GM21619 (cell line): ENCODE results near the gene NRG2.

ENCODE experiments used
- ATAC-seq: cut with Tn5 transposase; IDR thresholded peaks from one replicate; pipeline ENCODE4 v1.9.1; 2021; ENCODE audit not compliant: unreplicated experiment

Gene NRG2

DNA sequence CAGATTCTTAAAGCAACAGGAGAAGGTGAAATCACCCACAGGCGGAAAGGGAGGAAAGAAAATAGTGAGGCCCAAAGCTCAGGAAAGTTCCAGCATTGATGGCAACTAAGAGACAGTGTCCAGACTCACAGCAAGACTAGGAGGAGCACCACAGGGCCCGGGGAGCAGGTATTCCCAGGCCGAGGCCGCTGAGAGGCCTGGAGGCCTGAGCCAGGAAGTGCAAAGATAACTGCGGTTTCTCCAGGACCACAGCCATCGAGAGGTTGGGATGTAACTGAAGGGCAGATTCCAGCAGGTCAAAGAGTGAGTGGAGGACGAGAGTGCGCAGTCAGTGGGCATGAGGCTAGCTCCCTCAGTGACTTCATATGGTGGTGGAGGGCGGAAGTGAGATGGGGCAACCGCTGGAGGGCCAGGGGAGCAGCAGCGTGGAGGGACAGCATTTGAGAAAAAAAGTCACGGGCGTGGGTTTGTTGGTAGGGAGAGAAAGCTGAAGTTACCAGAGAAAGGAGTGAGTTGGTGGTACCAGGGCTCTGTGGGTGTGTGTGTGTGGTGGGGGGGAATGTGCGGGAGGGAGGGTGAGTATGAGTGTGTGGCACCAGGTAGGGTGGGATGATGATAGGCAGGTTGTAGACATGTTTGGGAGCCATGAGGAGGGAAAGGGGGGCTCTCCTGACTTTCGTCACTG, 157.8 kb downstream of the NRG2 start:
- no peak for ATAC-seq

DNA sequence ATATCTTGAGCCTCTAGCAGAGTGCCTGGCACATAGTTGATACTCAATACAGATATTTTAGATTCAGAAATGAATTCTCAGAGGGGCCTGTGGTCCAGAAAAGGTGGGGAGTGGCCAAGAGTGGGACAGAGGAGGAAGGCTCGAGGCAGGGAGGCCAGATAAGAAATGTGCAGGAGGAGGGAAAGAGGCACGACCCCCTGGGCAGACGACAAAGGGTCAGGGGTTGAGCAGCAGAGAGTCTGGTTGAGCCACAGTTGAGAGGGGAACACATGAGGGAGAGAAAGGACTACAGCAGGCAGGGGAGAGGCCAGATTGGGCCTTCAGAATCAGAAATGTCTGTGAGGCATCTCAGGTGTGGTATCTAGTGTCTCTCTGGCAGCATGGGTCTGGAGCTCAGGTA, 158.4 kb downstream of the NRG2 start:
- ATAC-seq, result no peak

DNA sequence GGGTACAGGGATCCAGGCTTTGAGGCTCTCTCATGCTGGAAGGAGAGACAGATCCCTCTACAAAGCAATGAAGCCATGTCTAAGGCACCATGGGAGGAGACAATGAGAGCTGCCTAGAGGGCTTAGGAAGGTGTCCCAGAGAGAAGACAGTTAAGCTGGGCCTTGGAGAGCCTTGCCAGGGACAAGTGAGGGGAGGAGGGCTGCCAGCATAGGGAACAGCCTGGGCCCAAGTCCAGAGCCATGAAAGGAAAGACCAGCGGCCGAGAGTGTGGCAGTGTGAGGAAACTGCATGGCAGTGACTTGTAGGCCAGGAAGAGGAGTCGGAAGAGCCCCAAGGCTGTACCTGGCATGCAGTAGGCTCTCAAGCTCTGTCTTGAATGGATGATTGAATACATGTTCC, 159.0 kb downstream of the NRG2 start:
- no peak for ATAC-seq

DNA sequence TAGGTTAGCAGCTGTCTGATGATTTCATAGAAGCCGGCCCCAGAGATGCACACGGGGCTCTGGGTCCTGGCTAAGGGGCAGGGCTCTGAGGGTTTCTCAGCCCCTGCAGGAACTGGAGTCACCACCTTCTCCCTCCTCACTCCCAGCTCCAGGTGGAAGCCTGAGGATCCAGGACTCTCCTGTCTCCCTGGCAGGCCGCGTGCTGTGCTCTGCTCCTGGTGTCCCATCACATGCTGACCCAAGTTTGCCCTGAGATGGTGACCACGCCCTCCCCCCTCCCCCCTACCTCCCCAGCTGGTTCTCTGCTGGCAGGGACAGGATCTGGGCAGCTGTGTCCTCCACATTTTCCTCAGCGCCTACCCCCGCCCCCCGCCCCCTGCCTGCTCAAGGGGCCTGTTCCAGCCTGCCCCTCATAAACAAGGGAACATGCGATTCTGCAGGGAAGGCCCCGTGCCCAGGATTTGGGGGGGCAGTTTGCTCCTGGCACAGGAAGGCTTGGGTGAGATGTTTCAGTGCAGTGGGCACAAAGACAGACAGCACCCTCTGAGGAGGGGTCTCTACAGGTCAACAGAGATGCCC, 160.0 kb downstream of the NRG2 start:
- no peak for ATAC-seq

DNA sequence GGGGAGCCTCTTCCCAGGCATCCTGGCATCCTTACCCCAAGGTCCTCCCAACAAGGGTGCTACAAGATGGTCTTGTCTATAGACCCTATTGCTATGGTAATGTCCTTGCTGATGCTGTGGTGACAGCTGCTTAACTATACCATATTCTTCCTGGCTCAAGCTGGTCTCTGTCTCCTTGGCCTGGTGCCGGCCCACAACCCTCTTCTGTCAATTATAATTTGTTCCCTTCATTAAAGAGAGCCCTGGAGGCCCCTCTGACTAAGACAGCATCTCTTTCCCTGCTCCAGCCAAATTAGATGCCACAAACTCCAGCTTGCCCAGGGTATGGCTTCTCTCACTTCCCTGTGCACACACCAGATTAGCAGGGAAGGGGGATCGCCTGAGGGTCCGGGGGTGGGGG, 160.8 kb downstream of the NRG2 start:
- no peak for ATAC-seq

DNA sequence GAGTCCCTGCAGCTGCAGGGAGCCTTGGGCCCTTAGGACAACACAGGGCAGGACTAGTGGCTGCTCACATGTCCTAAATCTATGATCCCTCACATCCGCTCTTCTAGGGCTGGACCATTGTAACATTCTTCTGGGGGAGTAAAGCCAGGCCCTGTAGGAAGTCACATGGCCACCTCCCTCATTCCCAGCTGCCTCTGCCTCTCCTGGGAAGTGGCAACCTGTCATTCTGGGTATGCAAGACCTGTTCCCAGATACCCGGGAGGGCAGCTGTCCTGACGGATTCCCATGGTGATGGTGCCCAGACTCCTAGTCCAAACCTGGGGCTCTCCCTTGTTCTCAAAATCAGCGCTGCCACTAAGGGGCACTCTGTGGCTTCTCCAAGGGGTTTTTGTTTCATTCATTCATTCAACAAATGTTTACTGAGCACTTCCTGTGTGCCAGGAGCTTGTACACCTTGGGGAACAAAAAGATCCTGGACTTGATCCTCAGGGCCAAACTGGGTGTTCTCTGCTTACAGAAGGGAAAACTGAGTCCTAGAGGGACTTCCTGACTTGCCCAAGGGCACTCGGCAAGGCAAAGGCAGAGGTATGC, 161.9 kb downstream of the NRG2 start:
- no peak for ATAC-seq

DNA sequence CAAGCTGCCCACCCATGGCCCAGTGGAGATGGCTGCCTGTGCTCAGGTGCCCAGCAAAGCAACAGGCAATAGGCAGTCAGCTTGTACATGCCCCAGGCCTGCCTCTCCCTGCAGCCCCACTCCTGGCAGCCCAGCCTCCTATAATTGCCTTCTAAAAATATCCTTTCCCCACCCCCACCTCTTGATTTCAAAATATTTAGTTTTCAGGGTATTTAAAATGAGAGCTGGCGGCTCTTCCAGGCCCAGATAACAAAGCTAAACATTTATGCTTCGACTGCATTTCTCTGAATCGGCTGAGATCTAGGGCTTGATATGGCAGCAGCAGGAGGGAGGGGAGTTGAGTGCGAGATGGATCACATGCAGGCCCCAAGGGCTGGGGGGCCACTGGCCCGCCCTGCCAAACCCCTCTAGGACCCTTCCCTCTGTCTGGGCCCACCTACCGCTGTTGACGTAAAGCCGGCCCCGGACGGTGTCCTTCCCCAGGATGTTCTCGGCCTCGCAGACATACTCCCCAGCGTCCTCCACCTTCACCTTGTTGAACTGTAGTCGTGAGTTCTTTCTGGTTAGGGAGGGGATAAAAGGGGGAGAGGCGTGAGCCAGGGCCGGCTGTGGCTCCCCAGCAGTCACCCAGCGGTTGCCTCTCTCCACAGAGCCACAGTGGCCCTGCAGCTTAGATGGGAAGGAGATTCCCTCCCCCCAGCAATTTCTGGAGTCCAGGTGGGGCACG, 162.5 kb downstream of the NRG2 start:
- no peak for ATAC-seq

DNA sequence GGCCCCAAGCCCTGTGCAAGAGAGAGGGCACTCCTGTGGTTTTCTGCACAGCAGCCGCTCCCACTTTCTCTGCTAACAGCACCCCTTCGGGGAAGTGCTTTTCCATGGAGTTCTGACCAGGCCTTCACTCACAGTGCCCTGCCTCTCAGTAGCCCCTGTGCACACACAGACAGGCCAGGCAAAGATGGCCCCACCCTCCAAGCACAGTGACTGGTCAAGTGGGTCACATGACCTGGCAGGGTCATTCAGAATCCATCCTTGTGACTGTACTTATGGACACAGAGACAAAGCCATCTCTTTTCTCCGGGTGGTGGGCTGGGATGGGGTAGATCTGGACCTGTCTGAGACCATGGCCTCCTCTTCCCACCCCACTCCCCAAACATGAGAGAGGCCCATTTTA, 165.0 kb downstream of the NRG2 start:
- no peak for ATAC-seq

DNA sequence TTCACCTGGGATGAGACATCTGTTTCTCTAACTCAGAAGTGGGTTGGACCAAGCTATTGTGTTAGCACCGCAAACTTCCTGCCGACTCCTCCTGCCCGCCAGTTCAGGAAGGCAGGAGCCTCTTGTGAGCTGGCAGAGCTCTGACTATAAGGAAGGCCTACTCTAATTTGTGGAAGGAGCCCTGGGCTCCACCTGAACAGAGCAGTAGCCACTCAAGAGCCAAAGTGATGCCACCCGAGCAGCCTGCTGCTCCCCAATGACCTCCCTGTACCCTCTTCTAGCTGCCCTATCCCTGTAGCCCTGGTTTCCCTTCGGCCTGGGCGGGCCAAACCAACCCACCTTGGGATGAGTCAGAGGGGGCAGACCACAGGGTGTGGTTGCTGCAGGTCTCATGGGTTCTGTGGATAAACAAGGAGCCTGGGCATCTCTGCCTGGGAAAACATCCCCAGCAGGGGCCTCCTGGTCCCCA, 165.9 kb downstream of the NRG2 start:
- ATAC-seq, result no peak

DNA sequence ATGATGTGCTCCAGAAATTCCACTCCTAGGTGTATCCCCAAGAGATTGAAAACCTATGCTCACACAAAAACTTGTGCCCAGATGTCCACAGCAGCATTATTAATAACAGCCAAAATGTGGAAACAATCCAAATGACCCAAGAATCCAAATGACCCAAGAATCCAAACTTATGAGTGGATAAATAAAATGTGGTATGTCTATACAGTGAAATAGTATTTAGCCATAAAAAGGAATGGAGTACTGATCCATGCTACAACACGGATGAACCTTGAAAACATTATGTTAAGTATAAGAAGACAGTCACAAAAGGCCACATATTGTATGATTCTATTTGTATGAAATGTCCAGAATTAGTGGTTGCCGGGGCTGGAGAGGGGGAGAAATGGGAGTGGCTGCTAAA, 167.1 kb downstream of the NRG2 start:
- ATAC-seq, result no peak

DNA sequence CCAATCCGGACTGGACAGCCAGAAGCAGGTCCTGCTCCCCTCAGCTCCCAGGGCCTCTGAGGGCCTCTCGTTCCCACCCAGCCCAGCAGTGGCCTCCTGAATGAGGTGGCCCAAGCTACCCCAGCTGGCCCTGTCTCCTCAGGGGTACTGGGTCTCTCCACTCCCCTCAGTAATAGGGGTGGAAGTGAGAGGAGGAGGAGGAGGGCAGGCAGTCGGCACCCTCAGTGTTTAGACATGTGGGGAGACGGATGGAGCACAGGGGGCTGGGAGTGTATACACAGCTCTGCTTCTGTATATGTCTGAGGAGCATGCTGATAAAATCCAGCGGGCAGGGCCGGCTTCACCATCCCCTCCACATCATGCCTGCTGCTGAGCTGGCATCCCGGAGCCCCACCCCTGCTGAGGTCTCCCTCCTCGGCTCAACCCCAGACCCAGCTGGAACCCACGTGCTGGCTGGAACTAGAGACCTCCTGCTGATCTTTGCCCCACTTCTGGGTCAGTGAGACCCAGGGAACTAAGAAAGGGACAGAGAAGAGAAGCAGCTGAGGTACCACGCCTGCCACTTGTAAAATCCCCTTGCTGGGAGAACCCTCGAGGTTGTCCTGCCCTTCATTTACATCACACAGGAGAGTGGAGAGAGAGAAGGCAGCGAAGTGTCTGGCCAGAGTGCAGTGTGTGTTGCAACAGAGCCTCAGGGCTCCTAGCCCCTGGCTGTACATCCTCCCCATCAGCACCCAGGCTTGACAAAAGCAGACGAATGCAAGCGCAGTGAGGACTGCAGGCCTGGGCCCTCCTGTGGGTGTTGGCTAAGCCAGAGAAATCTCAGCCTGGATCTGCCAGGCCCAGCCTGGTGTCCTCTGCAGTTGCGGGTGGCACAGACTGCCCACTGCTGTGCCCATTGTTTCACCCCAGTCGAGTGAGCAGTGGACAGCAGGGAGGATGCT, 170.0 kb downstream of the NRG2 start:
- ATAC-seq, result no peak

DNA sequence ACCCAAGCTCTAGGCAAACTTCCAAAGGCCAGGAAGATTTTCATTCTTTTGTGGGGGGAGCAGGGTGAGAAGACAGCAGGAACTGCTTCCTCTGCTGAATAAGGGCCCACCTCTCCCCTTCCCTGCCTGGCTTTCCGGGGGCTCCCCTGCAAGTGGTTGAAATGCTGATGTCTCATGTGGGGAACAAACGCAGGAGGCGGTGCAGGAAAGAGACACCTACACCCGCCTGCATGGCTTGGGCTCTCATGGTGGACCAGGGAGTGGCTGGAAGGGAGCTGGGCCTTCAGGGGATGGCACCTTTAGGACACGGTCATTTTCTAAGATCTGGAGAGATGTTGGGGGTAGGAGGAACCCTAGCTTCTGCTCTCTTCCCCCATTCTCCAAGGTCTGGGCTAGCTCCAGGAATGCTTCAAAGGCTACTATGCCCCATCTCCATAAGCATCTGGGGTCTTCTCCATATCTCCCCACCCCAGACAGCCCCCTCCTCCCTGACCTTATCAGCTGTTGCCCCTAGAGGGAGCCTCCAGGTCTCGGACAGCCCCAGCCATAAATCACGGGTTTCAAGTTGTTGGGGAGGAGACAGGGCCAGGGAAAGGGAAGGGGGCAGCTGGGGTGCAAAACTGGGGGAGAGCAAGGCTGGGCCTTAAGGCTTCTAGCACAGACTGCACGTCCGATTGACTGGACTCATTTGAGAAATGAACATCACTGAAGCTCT, 170.9 kb downstream of the NRG2 start:
- no peak for ATAC-seq

DNA sequence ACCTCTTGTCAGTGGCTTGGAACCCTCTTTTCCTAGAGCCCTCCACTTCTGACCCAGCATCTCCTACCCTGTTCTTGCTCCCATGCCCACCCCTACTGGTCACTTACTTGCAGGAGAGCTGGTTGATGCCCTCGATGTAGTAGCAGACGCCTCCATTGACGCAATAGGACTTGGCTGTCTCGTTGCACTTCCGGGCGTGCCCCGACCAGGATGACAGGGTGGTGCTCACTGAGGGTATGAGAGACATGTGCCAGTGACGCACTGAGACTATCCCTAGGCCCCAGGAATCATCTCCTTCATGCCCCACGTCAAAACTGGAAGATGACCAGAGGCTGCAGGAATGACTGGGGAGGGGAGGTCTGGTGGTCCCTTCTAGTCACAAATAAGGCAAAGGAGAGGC, 171.5 kb downstream of the NRG2 start:
- no peak for ATAC-seq

DNA sequence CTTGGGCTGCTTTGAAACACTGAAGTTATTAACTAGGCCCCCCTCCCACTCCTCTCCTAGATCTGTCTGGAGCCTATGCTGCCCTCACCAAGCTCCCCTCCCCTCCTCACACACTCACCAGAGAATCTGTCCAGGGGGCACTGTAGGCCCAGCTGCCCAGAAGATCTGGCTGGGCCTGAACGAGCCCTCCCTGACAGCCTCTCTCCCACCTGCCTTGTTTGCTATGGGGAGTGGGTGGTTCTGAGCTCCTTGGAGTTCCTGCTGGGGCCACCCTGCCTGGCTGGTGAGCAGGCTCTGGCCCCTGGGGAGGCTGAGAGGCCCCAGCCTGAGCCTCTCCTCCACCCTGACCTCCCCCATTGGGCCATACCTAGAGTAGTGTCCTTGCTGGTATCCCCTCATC, 172.4 kb downstream of the NRG2 start:
- no peak for ATAC-seq

DNA sequence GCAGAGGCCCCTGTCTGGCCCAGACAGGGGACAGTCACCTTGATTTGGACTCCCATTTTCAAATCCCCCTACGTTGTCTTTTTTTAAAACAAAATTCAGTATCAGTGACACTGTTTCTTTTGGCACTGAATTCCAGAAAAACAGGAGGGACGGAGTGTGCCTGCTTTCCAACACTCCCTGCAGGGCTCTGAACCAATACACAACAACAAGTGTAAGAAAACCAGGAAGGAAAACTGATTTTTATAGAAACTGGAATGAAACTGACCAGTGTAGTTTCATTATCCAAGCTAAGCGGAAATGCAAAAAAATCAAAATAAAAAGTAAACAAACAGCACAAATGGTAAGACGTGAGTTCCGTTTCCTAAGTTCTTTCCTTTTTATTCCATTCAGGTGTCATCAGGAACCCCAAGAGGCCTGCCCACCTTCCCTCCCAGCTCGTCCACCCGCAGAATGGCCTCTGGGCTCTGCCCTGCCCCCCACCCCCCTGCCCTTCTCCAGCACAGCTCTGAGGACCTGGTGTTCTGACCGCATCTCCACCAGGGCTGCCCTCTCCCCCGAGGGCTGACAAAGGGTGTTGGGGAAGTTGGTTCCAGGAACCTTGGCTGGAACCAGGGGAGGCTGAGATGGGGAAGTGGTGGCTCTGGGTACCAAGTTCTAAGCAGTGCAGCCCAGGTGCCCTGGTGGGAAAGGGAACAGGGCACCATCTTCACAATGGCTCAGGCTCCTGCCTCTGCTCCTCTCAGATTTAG, 173.9 kb downstream of the NRG2 start:
- ATAC-seq, result no peak

DNA sequence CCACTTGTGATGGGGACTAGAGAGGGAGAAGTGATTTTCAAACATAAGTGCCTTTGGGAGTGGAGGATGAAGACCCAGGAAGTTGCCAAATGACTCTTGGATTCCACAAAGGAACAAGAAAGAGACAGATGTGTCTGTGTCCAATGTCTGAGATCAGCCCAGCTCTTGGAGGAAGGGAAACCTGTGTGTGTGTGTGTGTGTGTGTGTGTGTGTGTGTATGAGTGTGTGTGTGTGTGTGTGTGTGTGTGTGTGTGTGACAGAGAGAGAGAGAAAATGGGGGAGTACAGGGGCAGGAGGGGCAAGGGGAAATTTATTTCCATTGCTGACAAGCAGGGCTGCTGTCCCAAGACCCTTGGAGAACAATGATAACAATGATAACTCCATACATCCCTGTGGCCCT, 175.5 kb downstream of the NRG2 start:
- ATAC-seq, result no peak

DNA sequence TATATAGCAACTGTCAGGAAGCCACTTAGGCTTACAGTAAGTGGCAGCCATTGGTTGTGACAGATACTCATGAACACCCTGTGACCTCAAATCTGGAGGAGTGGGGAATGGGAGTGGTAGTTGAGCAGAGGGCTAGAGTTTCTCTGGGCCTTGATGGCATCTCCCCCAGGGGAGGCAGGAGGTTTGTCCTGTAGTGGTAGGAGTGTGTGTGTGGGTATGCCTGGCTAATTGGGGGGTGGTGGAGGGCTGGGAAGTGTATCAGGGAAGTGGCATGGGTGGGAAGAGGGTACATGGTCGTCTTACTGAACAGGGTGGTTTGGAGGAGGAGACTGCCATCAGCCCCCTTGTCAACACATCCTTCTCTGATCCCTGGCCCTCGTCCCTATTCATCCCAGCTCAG, 176.0 kb downstream of the NRG2 start:
- no peak for ATAC-seq

DNA sequence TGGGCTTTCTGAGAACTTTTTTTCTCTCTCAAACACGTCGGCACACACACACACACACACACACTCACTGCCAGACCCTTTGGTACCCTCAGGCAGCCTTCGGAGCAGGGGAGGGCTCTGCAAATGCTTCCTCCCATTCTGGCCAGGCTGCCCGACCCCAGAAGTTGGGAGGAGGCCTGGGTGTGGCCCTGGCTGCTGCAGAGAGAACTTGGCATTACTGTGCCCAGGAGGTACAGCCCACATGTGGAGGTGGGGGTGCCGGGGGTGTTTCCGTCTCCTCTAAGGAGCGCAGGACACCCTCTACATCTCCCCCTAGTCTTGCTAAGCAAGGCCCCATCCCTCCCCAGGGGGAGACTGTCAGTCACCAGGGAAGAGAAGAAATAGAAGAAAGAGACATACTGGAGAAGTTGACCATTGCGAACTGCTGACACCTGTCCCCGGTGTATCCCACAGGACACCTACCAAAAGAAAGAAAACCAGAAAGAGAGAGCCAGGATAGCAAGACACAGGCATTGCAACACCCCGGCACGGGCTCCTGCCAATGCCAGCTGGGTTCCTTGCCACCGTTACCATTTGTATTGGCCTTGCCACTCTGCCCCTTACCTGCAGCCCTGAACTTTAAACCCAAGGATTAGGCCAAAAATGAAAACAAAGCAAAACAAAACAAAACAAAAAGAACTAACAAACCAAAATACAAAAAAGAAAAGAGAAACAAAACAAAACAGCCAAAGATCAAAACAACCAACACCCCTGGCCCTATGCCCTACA, 178.2 kb downstream of the NRG2 start:
- ATAC-seq, result no peak
